H9 (cell line): ENCODE measurements around the gene RIMOC1. TPM values are rescaled to one million over a fixed set of nuclear protein-coding genes. Genes with fewer than 3 reads are reported as not detected.

Experiments used
- DNase-seq: peaks from one replicate; pipeline ENCODE4 v3.0.0-alpha.2; 2017
- H2AFZ ChIP-seq: one replicate; pipeline ENCODE4 v1.6.1; 2013; ENCODE audit warnings: mild to moderate bottlenecking, low read length, control low read depth, moderate library complexity
- H2AK5ac ChIP-seq: 2 replicates; pipeline ENCODE4 v1.6.1; 2013; ENCODE audit warnings: low read length, control low read depth, mixed read lengths; ENCODE audit not compliant: insufficient read length
- H2BK120ac ChIP-seq: one replicate; pipeline ENCODE4 v1.6.1; 2013; ENCODE audit warnings: low read depth, mild to moderate bottlenecking, low read length, control low read depth, inconsistent platforms; ENCODE audit not compliant: poor library complexity, severe bottlenecking
- H2BK12ac ChIP-seq: 2 replicates; pipeline ENCODE4 v1.6.1; 2013; ENCODE audit warnings: low read length, control low read depth, mixed read lengths, low read depth; ENCODE audit not compliant: insufficient read length
- H2BK15ac ChIP-seq: 2 replicates; pipeline ENCODE4 v1.6.1; 2013; ENCODE audit warnings: low read depth, low read length, control low read depth
- H2BK20ac ChIP-seq: one replicate; pipeline ENCODE4 v1.6.1; 2013; ENCODE audit warnings: low read depth, mild to moderate bottlenecking, low read length, control low read depth, inconsistent platforms; ENCODE audit not compliant: poor library complexity, severe bottlenecking
- H2BK5ac ChIP-seq: 2 replicates; pipeline ENCODE4 v1.6.1; 2013; ENCODE audit warnings: low read length, control low read depth, mixed read lengths; ENCODE audit not compliant: insufficient read length
- H3K14ac ChIP-seq: 2 replicates; pipeline ENCODE4 v1.6.1; 2013; ENCODE audit warnings: low read length, control low read depth; ENCODE audit not compliant: insufficient read depth
- H3K18ac ChIP-seq: 2 replicates; pipeline ENCODE4 v1.6.1; 2013; ENCODE audit warnings: low read depth, mild to moderate bottlenecking, mixed read lengths, low read length, control low read depth; ENCODE audit not compliant: insufficient read length
- H3K23ac ChIP-seq: 2 replicates; pipeline ENCODE4 v1.6.1; 2013; ENCODE audit warnings: low read length, control low read depth, mixed read lengths, low read depth; ENCODE audit not compliant: insufficient read length
- H3K23me2 ChIP-seq: 2 replicates; pipeline ENCODE4 v1.6.1; 2013; ENCODE audit warnings: low read depth, mild to moderate bottlenecking, mixed read lengths, low read length, control low read depth; ENCODE audit not compliant: insufficient read length, poor library complexity, severe bottlenecking
- H3K27ac ChIP-seq: 2 replicates; pipeline ENCODE4 v1.5.1; 2013; ENCODE audit warnings: low read length, control low read depth, mixed read lengths, low read depth; ENCODE audit not compliant: insufficient read length
- H3K27me3 ChIP-seq: 2 replicates; pipeline ENCODE4 v1.6.1; 2013; ENCODE audit warnings: low read length, control low read depth, inconsistent platforms; ENCODE audit not compliant: insufficient read depth
- H3K4ac ChIP-seq: 2 replicates; pipeline ENCODE4 v1.6.1; 2013; ENCODE audit warnings: low read depth, mild to moderate bottlenecking, control low read depth, inconsistent platforms, low read length, moderate library complexity
- H3K4me1 ChIP-seq: 2 replicates; pipeline ENCODE4 v1.6.1; 2013; ENCODE audit warnings: low read length, control low read depth, inconsistent platforms; ENCODE audit not compliant: insufficient read depth
- H3K4me2 ChIP-seq: 2 replicates; pipeline ENCODE4 v1.6.1; 2013; ENCODE audit warnings: low read length, control low read depth, mixed read lengths; ENCODE audit not compliant: insufficient read length, insufficient read depth
- H3K56ac ChIP-seq: 2 replicates; pipeline ENCODE4 v1.6.1; 2013; ENCODE audit warnings: low read depth, mild to moderate bottlenecking, mixed read lengths, low read length, control low read depth; ENCODE audit not compliant: insufficient read length
- H3K79me1 ChIP-seq: 2 replicates; pipeline ENCODE4 v1.6.1; 2013; ENCODE audit warnings: low read depth, mild to moderate bottlenecking, moderate library complexity, low read length, control low read depth, inconsistent platforms; ENCODE audit not compliant: insufficient read depth, poor library complexity, severe bottlenecking
- H3K79me2 ChIP-seq: 2 replicates; pipeline ENCODE4 v1.6.1; 2013; ENCODE audit warnings: low read length, control low read depth, inconsistent platforms; ENCODE audit not compliant: insufficient read depth
- H3K9ac ChIP-seq: 2 replicates; pipeline ENCODE4 v1.6.1; 2013; ENCODE audit warnings: low read length, control low read depth, mixed read lengths; ENCODE audit not compliant: insufficient read length; ENCODE audit errors: extremely low read depth
- H3K9me3 ChIP-seq: one replicate; pipeline ENCODE4 v1.6.1; 2013; ENCODE audit warnings: low read depth, low read length, inconsistent platforms; ENCODE audit not compliant: control insufficient read depth
- H3T11ph ChIP-seq: one replicate; pipeline ENCODE4 v1.6.1; 2013; ENCODE audit warnings: mild to moderate bottlenecking, low read length, control low read depth, inconsistent platforms
- H4K20me1 ChIP-seq: one replicate; pipeline ENCODE4 v1.6.1; 2013; ENCODE audit not compliant: control insufficient read depth, insufficient read length, insufficient read depth
- H4K5ac ChIP-seq: 2 replicates; pipeline ENCODE4 v1.6.1; 2013; ENCODE audit warnings: low read depth, mild to moderate bottlenecking, mixed read lengths, low read length, control low read depth; ENCODE audit not compliant: insufficient read length
- H4K8ac ChIP-seq: replicated peaks from 2 replicates; pipeline ENCODE4 v1.6.1; 2013; ENCODE audit warnings: low read length, control low read depth, mixed read lengths, low read depth; ENCODE audit not compliant: insufficient read length
- H4K91ac ChIP-seq: 2 replicates; pipeline ENCODE4 v1.6.1; 2013; ENCODE audit warnings: low read depth, mild to moderate bottlenecking, moderate library complexity, mixed read lengths, low read length, control low read depth; ENCODE audit not compliant: insufficient read length
- H3K27ac Mint-ChIP-seq, 3 experiments: 2 replicates in 2 of 3; 3 replicates in 1 of 3; pipeline ENCODE4 v1.8.0; 2020 to 2021; ENCODE audit warnings: mixed read lengths in 3 of 3, mild to moderate bottlenecking in 1 of 3, moderate library complexity in 1 of 3
- H3K27me3 Mint-ChIP-seq: 2 replicates; pipeline ENCODE4 v1.8.0; 2021; ENCODE audit warnings: low read depth, mild to moderate bottlenecking, moderate library complexity, mixed read lengths
- H3K36me3 Mint-ChIP-seq, 3 experiments: 2 replicates in 2 of 3; 3 replicates in 1 of 3; pipeline ENCODE4 v1.8.0; 2020 to 2021; ENCODE audit warnings: low read depth in 3 of 3, mixed read lengths in 3 of 3; ENCODE audit not compliant: insufficient read depth in 1 of 3
- H3K4me1 Mint-ChIP-seq, 2 experiments: 2 replicates each; pipeline ENCODE4 v1.8.0; 2020; ENCODE audit warnings: mixed read lengths in 2 of 2
- H3K4me3 Mint-ChIP-seq, 2 experiments: 2 replicates in 1 of 2; 3 replicates in 1 of 2; pipeline ENCODE4 v1.8.0; 2020 to 2021; ENCODE audit warnings: mild to moderate bottlenecking in 2 of 2, mixed read lengths in 2 of 2, moderate library complexity in 1 of 2
- H3K9me3 Mint-ChIP-seq, 2 experiments: 2 replicates in 1 of 2; 3 replicates in 1 of 2; pipeline ENCODE4 v1.8.0; 2020; ENCODE audit warnings: mild to moderate bottlenecking in 2 of 2, mixed read lengths in 2 of 2, moderate library complexity in 1 of 2
- WGBS: extraction: QIAGEN DNeasy Blood & Tissue Kit; methylation state at CpG from one replicate; pipeline ENCODE4 v1.1.7; 2013; ENCODE audit warnings: missing lambda C conversion rate, low lambda C conversion rate, mixed read lengths; ENCODE audit not compliant: insufficient read length; ENCODE audit errors: extremely low coverage; 5-methylcytosine and 5-hydroxymethylcytosine counted together
- total RNA-seq: library from RNA; stranded (reverse); gene quantifications from 2 replicates; pipeline ENCODE4 v1.2.1, GENCODE V29; 2021
- TF ChIP-seq, protein P1 (sequence below): fragments of 200-600 bp; sonication (generic); conservative IDR thresholded peaks from 3 replicates; pipeline ENCODE4 v1.8.0; 2021; ENCODE audit warnings: antibody characterized with exemption, mild to moderate bottlenecking

Gene RIMOC1
- total RNA-seq, 1 experiment from 2014 or later = 43.3 TPM

DNA sequence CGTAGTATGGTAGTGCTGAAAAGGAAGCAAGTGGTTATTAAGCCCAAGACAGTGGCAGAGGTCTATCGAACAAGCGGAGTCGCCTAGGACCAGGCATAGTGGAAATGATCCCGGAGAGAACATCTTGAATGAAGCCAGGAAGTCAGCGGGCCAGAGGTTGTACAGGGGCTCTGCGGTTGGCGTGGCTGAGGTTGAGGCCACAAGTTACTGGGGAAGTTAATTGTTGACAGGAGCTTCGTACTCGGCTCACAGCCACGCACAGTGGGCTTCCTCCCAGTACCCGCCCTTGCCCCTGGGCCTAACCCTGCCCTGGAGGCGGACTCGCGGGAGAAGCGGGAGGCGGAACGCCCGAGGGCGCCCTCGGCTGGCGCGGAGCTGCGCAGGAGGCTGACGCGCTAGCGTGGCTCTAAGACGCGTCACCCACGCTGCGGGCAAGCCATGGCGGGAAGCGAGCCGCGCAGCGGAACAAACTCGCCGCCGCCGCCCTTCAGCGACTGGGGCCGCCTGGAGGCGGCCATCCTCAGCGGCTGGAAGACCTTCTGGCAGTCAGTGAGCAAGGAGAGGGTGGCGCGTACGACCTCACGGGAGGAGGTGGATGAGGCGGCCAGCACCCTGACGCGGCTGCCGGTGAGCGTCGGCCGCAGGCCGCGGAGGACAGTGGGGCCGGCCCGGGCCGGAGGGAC is 20.9 kb downstream of the RIMOC1 start, which contains the start of gene FBXO4:
Gene FBXO4, plus strand, starts transcription at position 410 of the 683 bp plus-strand sequence. Its CDS starts 29 bp downstream, at position 439.
- H3K27ac ChIP-seq = no peak within 1 kb of the TSS
- H3K79me1 ChIP-seq = no peaks in the 10 kb centered on the region
- H2AFZ ChIP-seq = no peak within 1 kb of the TSS
- no peak within 1 kb of the TSS for H2BK20ac ChIP-seq
- DNase-seq = peak; percentile 63
- H3K23me2 ChIP-seq = peaks cover 7% of the 10 kb centered on the region
- peak within 1 kb of the TSS; percentile 48 for H3K9ac ChIP-seq
- H3K4ac ChIP-seq = no peak within 1 kb of the TSS
- no peak within 1 kb of the TSS for H3K23ac ChIP-seq
- Mint-ChIP-seq H3K36me3 (peaks cover 0 to 5% (median under 1%) of the 10 kb centered on the region in 3 experiments; a peak in 3 of 7 replicates), H3K9me3 (no peaks in the 10 kb centered on the region), H3K4me1 (peaks cover 13 to 14% of the 10 kb centered on the region in 2 experiments), H3K4me3 (peak within 1 kb of the TSS; percentile 73 to 74), H3K27me3 (peaks cover 6% of the 10 kb centered on the region; the same call in 1 of the 2 replicates), H3K27ac (peak within 1 kb of the TSS in 1 of 3 experiments; percentile 39; a peak in 1 of 7 replicates)
- no peaks in the 10 kb centered on the region for H3K79me2 ChIP-seq
- TF ChIP-seq, protein P1, sequence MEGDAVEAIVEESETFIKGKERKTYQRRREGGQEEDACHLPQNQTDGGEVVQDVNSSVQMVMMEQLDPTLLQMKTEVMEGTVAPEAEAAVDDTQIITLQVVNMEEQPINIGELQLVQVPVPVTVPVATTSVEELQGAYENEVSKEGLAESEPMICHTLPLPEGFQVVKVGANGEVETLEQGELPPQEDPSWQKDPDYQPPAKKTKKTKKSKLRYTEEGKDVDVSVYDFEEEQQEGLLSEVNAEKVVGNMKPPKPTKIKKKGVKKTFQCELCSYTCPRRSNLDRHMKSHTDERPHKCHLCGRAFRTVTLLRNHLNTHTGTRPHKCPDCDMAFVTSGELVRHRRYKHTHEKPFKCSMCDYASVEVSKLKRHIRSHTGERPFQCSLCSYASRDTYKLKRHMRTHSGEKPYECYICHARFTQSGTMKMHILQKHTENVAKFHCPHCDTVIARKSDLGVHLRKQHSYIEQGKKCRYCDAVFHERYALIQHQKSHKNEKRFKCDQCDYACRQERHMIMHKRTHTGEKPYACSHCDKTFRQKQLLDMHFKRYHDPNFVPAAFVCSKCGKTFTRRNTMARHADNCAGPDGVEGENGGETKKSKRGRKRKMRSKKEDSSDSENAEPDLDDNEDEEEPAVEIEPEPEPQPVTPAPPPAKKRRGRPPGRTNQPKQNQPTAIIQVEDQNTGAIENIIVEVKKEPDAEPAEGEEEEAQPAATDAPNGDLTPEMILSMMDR = peak; percentile 54; the same call in 2 of the 3 replicates
- H2BK5ac ChIP-seq = no peak within 1 kb of the TSS
- no CpG with 5 or more reads among the region's 60 CpGs for WGBS
- no peak within 1 kb of the TSS for H4K5ac ChIP-seq
- H2BK120ac ChIP-seq = no peak within 1 kb of the TSS
- H2BK12ac ChIP-seq = no peak within 1 kb of the TSS
- peak within 1 kb of the TSS; percentile 72 for H3K14ac ChIP-seq
- no peak within 1 kb of the TSS for H2AK5ac ChIP-seq
- H3T11ph ChIP-seq = no peak within 1 kb of the TSS
- H3K27me3 ChIP-seq = no peaks in the 10 kb centered on the region
- H3K18ac ChIP-seq = peak within 1 kb of the TSS; percentile 41
- no peaks in the 10 kb centered on the region for H3K9me3 ChIP-seq
- H3K4me1 ChIP-seq = no peaks in the 10 kb centered on the region
- H4K20me1 ChIP-seq = no peaks in the 10 kb centered on the region
- no peak within 1 kb of the TSS for H2BK15ac ChIP-seq
- no peak within 1 kb of the TSS for H4K8ac ChIP-seq
- no peak within 1 kb of the TSS for H4K91ac ChIP-seq
- H3K4me2 ChIP-seq = peak within 1 kb of the TSS; percentile 22
- no peak within 1 kb of the TSS for H3K56ac ChIP-seq
